A673 (cell line): ENCODE data around the gene GDF3. TPM values are rescaled to one million over a fixed set of nuclear protein-coding genes. Genes with fewer than 3 reads are reported as not detected.

Experiments
- BruUV-seq: library from RNA; stranded (reverse); fragments of 400-500 nt; replicated peaks from 2 replicates; lab custom pipeline; 2021; lab: Mats Ljungman, UMichigan
- CTCF ChIA-PET: fragments of 300-600 bp; sonication (Branson Sonifier 250); formaldehyde crosslinking; loops from one replicate; lab custom pipeline; 2022; ENCODE audit warnings: antibody characterized with exemption; lab: Charles Lee
- POLR2A ChIA-PET: fragments of 300-600 bp; sonication (Branson Sonifier 250); formaldehyde crosslinking; loops from one replicate; lab custom pipeline; 2022; ENCODE audit warnings: antibody characterized with exemption; ENCODE audit not compliant: low non-redundant PET; lab: Charles Lee
- DNase-seq: peaks from one replicate; pipeline ENCODE4 v3.0.0-alpha.2; 2015; ENCODE audit warnings: low spot score
- H3K27ac ChIP-seq: fragments of 200-600 bp; sonication (generic); 2 replicates; pipeline ENCODE4 v1.5.1; 2016; ENCODE audit warnings: mixed run types, low read depth, mild to moderate bottlenecking, mixed read lengths, antibody characterized with exemption, low read length; ENCODE audit not compliant: poor library complexity, severe bottlenecking
- H3K27me3 ChIP-seq: fragments of 200-600 bp; sonication (generic); replicated peaks from 2 replicates; pipeline ENCODE4 v1.6.1; 2017; ENCODE audit warnings: mixed run types, low read depth, mild to moderate bottlenecking, mixed read lengths, antibody characterized with exemption, low read length; ENCODE audit not compliant: insufficient read depth, poor library complexity
- H3K36me3 ChIP-seq: fragments of 200-600 bp; sonication (generic); 2 replicates; pipeline ENCODE4 v1.6.1; 2016; ENCODE audit warnings: mixed run types, mild to moderate bottlenecking, mixed read lengths, antibody characterized with exemption, low read length; ENCODE audit not compliant: insufficient read depth, poor library complexity, severe bottlenecking
- H3K4me1 ChIP-seq: fragments of 200-600 bp; sonication (generic); 2 replicates; pipeline ENCODE4 v1.6.1; 2017; ENCODE audit warnings: mixed run types, mild to moderate bottlenecking, mixed read lengths, antibody characterized with exemption, low read length; ENCODE audit not compliant: insufficient read depth, poor library complexity, severe bottlenecking
- H3K4me3 ChIP-seq: fragments of 200-600 bp; sonication (generic); 2 replicates; pipeline ENCODE4 v1.5.1; 2016; ENCODE audit warnings: low read depth, mixed run types, mild to moderate bottlenecking, mixed read lengths, low read length; ENCODE audit not compliant: poor library complexity, severe bottlenecking
- H3K9me3 ChIP-seq: fragments of 200-600 bp; sonication (generic); 2 replicates; pipeline ENCODE4 v1.6.1; 2016; ENCODE audit warnings: mixed run types, low read depth, mild to moderate bottlenecking, mixed read lengths, antibody characterized with exemption, low read length; ENCODE audit not compliant: poor library complexity, severe bottlenecking
- CTCF ChIP-seq: fragments of 300-800, 200-600 bp; sonication (generic); conservative IDR thresholded peaks from 2 replicates; pipeline ENCODE4 v1.5.1; 2017; ENCODE audit warnings: low read depth, mild to moderate bottlenecking, antibody characterized with exemption, low read length, moderate library complexity, mixed read lengths
- EZH2 ChIP-seq: fragments of 200-600 bp; sonication (generic); IDR thresholded peaks from 2 replicates; pipeline ENCODE4 v1.6.1; 2017; ENCODE audit warnings: borderline replicate concordance, low read depth, mild to moderate bottlenecking, mixed read lengths, antibody characterized with exemption, low read length; ENCODE audit not compliant: poor library complexity, severe bottlenecking
- intact Hi-C: fragments of 100-400 bp; cut with micrococcal nuclease; formaldehyde crosslinking; loops from one replicate; pipeline ENCODE4 v1.10.0; 2022; ENCODE audit not compliant: unreplicated experiment
- total RNA-seq: library from RNA; stranded (reverse); gene quantifications from 2 replicates; pipeline ENCODE4 v1.2.3, GENCODE V29; 2021

GDF3 gene
- total RNA-seq, 1 experiment from 2014 or later = not detected

DNA sequence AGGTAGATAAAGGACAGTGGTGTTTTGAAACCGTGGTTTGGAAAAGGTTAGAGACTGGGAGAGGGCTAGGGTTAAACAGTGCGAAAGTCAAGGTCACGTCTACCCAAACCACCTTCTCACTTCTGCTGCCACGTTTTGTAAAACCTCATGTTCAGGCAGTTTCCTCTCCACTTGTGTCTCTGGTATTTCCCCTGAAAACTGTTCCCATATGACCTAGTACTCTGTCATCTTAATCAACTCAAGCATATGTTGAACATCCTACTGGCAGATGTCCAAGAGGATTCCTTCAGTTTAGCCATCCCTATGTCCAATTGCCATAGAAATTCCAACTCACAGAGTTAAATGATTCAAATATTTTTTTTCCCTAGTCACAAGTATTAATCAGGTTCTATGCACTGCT, 34.2 kb upstream of the GDF3 start:
- no peaks in the 10 kb centered on the region for H3K36me3 ChIP-seq
- H3K27ac ChIP-seq = no peak overlapping the region
- H3K4me3 ChIP-seq = no peak overlapping the region
- ChIA-PET CTCF (no interaction called here), POLR2A (no interaction called here)
- no peaks in the 10 kb centered on the region for H3K9me3 ChIP-seq
- DNase-seq = no peak
- no peaks in the 10 kb centered on the region for H3K4me1 ChIP-seq
- BruUV-seq = no TSS peak
- intact Hi-C loops = loop anchor here (5.0 kb wide), 1 partner anchor 847 kb away; no protein-coding TSS in a partner anchor
- H3K27me3 ChIP-seq = no peaks in the 10 kb centered on the region
- TF ChIP-seq EZH2 (no peak), CTCF (no peak)

DNA sequence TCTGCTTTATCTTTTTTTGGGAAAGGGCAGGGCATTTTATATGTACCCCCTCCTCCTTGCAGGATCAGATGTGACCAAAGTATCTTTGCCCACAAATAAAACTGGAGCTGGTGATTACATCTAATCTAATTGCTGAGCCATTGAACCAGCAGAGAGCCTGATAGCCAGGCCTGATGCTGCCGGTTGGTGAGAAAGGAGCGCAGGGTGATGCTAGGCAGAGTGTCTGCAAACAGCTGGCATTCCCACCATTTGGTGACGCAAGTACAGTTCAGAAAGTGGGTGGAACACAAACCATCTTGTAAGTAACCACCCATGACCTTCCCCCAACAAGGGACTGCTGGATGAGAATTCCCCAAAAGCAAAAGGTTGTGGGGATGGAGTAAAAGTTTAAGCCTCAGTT, 28.4 kb upstream of the GDF3 start:
- no peaks in the 10 kb centered on the region for H3K4me1 ChIP-seq
- no peak overlapping the region for H3K4me3 ChIP-seq
- intact Hi-C loops = no loop called here
- H3K27me3 ChIP-seq = no peaks in the 10 kb centered on the region
- H3K9me3 ChIP-seq = no peaks in the 10 kb centered on the region
- DNase-seq = no peak
- no peaks in the 10 kb centered on the region for H3K36me3 ChIP-seq
- BruUV-seq = no TSS peak
- ChIA-PET POLR2A (no interaction called here), CTCF (no interaction called here)
- no peak overlapping the region for H3K27ac ChIP-seq
- TF ChIP-seq EZH2 = no peak
- no peak for TF ChIP-seq CTCF

- BruUV-seq = no TSS peak
These were observed 24.6 kb upstream of the GDF3 start for GRCh38 chr12:7719946-7720730.

More at GRCh38 chr12:7719946-7720730, 24.6 kb upstream of the GDF3 start:
- no peaks in the 10 kb centered on the region for H3K4me1 ChIP-seq
- no peaks in the 10 kb centered on the region for H3K9me3 ChIP-seq
- TF ChIP-seq EZH2 (no peak), CTCF (no peak)
- no peak overlapping the region for H3K4me3 ChIP-seq
- no peaks in the 10 kb centered on the region for H3K27me3 ChIP-seq
- POLR2A ChIA-PET = no interaction called here
- H3K36me3 ChIP-seq = no peaks in the 10 kb centered on the region
- CTCF ChIA-PET = no interaction called here
- no peak overlapping the region for H3K27ac ChIP-seq
- no peak for DNase-seq
- intact Hi-C loops = no loop called here
